ENCODE measurements around the gene RASD1.

The RASD1 gene

DNA sequence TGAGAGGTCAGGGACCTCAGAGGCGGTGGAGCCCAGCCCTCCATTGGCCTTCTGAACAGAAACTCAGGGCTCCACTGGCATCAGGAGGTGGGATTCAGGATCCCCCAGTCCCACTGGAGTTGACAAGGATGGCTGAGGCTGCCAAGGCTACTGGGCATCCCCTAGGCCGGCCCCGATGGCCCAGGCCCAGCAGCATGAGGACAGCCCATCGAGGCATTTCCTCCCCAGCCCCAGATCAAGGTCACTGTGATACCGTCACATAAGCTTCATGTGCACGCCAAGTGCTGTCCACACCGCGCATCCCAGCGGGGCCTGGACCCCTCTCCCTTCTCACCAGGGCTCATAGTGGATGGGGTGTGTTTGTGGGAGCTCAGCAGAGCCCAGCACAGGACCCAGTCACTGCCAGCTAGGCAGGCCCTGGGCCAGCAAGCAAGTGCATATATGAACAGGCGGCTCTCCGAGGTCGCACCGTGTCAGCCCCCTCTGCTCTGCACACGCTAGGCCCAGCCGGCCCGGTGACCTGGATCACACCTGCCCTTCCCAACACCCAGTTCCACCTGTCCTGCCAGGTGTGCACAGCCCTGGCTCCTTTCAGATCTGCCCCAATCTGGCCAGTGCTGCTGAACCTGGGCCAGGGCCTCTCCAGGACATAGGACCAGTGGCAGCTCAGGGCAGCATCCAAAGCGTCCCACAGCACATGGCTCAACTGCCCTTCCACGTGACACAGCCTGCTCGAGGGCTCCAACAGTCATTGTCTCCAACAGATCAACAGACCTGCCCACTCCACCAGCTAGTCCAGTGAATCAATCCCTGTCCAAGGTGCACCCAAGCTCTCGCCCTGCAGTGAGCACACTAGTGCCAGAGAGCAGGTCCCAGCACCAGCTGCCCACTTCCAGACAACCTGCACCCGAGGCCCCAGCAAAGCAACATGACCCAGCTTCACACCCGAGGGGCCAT is 32.8 kb upstream of the RASD1 start:
- no peak for DNase-seq
- no peak overlapping the region for H3K9ac ChIP-seq (ENCODE audit: low read length)
- no peaks in the 10 kb centered on the region for H3K4me1 ChIP-seq (ENCODE audit: low read length)
- H2AFZ ChIP-seq (ENCODE audit: low read length) = no peak overlapping the region
- H3F3A ChIP-seq (ENCODE audit: insufficient read depth, low read length) = no peaks in the 10 kb centered on the region
- H3K4me2 ChIP-seq (ENCODE audit: low read depth, low read length) = no peak overlapping the region
- no peak overlapping the region for H3K4me3 ChIP-seq (ENCODE audit: low read length)
- H3K27me3 ChIP-seq (replicated peaks; ENCODE audit: insufficient read depth, low read length) = no peaks in the 10 kb centered on the region
- H3K9me3 ChIP-seq (replicated peaks; ENCODE audit: insufficient read depth, low read length) = no peaks in the 10 kb centered on the region
- H4K20me1 ChIP-seq (ENCODE audit: insufficient read depth, low read length) = no peaks in the 10 kb centered on the region
- no peak overlapping the region for H3K27ac ChIP-seq (ENCODE audit: low read length)
- TF ChIP-seq EZH2phosphoT487 (IDR thresholded peaks at IDR 0.05; ENCODE audit: low read length) (no peak), EZH2 (optimal IDR thresholded peaks at IDR 0.05; ENCODE audit: low read depth, low read length) (no peak)
- TF ChIP-seq, protein P1, sequence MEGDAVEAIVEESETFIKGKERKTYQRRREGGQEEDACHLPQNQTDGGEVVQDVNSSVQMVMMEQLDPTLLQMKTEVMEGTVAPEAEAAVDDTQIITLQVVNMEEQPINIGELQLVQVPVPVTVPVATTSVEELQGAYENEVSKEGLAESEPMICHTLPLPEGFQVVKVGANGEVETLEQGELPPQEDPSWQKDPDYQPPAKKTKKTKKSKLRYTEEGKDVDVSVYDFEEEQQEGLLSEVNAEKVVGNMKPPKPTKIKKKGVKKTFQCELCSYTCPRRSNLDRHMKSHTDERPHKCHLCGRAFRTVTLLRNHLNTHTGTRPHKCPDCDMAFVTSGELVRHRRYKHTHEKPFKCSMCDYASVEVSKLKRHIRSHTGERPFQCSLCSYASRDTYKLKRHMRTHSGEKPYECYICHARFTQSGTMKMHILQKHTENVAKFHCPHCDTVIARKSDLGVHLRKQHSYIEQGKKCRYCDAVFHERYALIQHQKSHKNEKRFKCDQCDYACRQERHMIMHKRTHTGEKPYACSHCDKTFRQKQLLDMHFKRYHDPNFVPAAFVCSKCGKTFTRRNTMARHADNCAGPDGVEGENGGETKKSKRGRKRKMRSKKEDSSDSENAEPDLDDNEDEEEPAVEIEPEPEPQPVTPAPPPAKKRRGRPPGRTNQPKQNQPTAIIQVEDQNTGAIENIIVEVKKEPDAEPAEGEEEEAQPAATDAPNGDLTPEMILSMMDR (IDR thresholded peaks at IDR 0.05; ENCODE audit: low read length) = no peak
- H3K79me2 ChIP-seq (ENCODE audit: low read length) = no peaks in the 10 kb centered on the region
- no peaks in the 10 kb centered on the region for H3K9me2 ChIP-seq (replicated peaks; ENCODE audit: insufficient read depth, low read length)
- no peaks in the 10 kb centered on the region for H3K36me3 ChIP-seq (replicated peaks; ENCODE audit: insufficient read depth, low read length)

DNA sequence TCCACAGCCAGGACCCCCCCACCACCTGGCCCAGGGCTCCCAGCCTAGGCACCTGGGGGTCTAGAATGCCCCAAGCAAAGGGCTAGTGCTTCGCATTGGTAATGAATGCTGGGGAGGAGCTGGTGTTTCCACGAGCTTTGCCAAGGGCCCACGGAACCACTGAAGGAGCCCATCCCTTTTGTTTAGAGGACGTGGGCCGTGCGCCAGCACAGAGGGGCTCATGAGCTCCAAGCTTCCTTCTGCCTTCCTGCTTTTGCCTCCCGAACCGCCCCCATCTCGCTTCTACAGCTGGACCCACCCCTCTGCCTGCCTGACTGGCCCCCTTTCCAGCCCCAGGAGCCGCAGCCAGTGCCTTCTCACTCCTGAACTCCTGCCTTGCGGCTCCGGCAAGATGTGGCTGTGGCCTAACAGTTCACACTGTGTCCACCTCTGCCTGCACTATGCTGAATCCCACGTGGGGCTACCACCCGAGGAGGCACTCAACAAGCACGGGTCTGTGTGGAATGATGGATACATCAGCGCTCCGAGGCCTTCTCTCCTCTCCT is 31.8 kb upstream of the RASD1 start:
- DNase-seq = no peak
- Histone ChIP-seq H3K79me2 (ENCODE audit: low read length) (no peaks in the 10 kb centered on the region), H3K27ac (ENCODE audit: low read length) (no peak overlapping the region), H3K9me2 (replicated peaks; ENCODE audit: insufficient read depth, low read length) (no peaks in the 10 kb centered on the region), H4K20me1 (ENCODE audit: insufficient read depth, low read length) (no peaks in the 10 kb centered on the region), H2AFZ (ENCODE audit: low read length) (no peak overlapping the region), H3K4me3 (ENCODE audit: low read length) (no peak overlapping the region), H3F3A (ENCODE audit: insufficient read depth, low read length) (no peaks in the 10 kb centered on the region), H3K36me3 (replicated peaks; ENCODE audit: insufficient read depth, low read length) (no peaks in the 10 kb centered on the region), H3K27me3 (replicated peaks; ENCODE audit: insufficient read depth, low read length) (no peaks in the 10 kb centered on the region), H3K4me2 (ENCODE audit: low read depth, low read length) (no peak overlapping the region), H3K9me3 (replicated peaks; ENCODE audit: insufficient read depth, low read length) (no peaks in the 10 kb centered on the region), H3K9ac (ENCODE audit: low read length) (no peak overlapping the region), H3K4me1 (ENCODE audit: low read length) (no peaks in the 10 kb centered on the region)
- TF ChIP-seq EZH2 (optimal IDR thresholded peaks at IDR 0.05; ENCODE audit: low read depth, low read length) (no peak), EZH2phosphoT487 (IDR thresholded peaks at IDR 0.05; ENCODE audit: low read length) (no peak)
- TF ChIP-seq, protein P1 (IDR thresholded peaks at IDR 0.05; ENCODE audit: low read length) = no peak

DNA sequence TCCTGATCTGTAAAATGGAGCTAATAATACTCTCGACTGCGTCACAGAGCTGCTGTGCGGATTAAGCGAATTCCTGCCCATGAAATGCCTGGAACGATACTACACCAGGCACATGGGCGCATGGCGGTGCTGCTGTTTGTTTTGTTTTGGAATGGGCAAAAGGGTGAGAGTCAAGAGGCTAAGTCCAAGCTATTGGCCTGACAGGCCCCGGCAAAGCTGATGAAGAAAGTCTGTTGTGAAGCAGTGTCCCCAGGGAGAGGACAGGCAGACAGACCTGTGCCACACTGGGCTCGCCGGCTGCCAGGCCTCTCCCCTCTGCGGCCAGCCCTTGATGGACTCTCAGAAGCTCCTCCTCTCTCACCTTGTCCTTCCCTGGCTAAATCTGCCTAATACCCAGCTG is 31.3 kb upstream of the RASD1 start:
- Histone ChIP-seq H3K79me2 (ENCODE audit: low read length) (no peaks in the 10 kb centered on the region), H3K27me3 (replicated peaks; ENCODE audit: insufficient read depth, low read length) (no peaks in the 10 kb centered on the region), H3K4me3 (ENCODE audit: low read length) (no peak overlapping the region), H3K9me2 (replicated peaks; ENCODE audit: insufficient read depth, low read length) (no peaks in the 10 kb centered on the region), H2AFZ (ENCODE audit: low read length) (no peak overlapping the region), H4K20me1 (ENCODE audit: insufficient read depth, low read length) (no peaks in the 10 kb centered on the region), H3K4me1 (ENCODE audit: low read length) (no peaks in the 10 kb centered on the region), H3K9me3 (replicated peaks; ENCODE audit: insufficient read depth, low read length) (no peaks in the 10 kb centered on the region), H3K36me3 (replicated peaks; ENCODE audit: insufficient read depth, low read length) (no peaks in the 10 kb centered on the region), H3K4me2 (ENCODE audit: low read depth, low read length) (no peak overlapping the region), H3K27ac (ENCODE audit: low read length) (no peak overlapping the region), H3F3A (ENCODE audit: insufficient read depth, low read length) (no peaks in the 10 kb centered on the region), H3K9ac (ENCODE audit: low read length) (no peak overlapping the region)
- no peak for TF ChIP-seq EZH2 (optimal IDR thresholded peaks at IDR 0.05; ENCODE audit: low read depth, low read length)
- TF ChIP-seq, protein P1 (IDR thresholded peaks at IDR 0.05; ENCODE audit: low read length) = no peak
- TF ChIP-seq EZH2phosphoT487 (IDR thresholded peaks at IDR 0.05; ENCODE audit: low read length) = no peak
- DNase-seq = no peak

Data from MM.1S (cell line).